NCI-H1436 (cell line): Measurements from ENCODE around the gene GALNT1.

ENCODE experiments used
- DNase-seq: peaks from one replicate; lab custom pipeline; 2025; lab: John Stamatoyannopoulos, UW

Gene GALNT1

GRCh38 chr18:35756506-35757117 lies 175.1 kb downstream of the GALNT1 start:
- peak; percentile 64 for DNase-seq
